Measurements from ENCODE around the gene EPHB3. TPM values are rescaled to one million over a fixed set of nuclear protein-coding genes. Genes with fewer than 3 reads are reported as not detected.

The EPHB3 gene
- total and polyA plus RNA-seq, 3 donors from 2014 or later, result 2.0 to 2.6 (median 2.3) TPM

DNA sequence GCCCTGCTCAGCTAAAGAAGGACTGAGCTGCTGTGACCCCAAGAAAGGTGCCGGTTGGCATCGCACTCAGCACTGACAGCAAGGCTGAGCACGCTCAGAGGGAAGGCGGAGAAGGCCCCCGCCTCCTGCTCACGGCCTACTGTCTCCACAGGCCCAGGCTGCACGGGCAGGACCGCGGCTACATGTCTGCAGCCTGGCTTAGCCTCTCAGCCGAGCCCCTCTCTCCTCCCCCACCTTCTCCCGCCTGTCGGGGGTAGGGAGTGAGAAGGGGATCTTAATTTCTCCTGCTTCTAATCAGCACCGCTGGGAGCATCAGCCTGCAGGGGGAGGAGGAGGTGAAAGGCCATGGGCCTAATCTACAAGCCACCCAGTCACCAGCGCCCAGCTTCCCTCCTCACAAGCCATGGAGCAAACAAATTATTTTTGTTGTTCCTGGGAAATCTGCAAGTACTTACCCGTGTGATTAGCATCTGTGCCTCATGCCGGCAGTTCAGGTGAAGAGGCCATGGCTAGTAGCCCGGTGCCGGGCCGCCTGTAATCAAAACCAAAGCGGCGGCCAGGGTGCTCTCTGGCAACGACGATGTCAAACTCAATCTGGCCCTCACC lies 68.1 kb downstream of the EPHB3 start:
- Histone ChIP-seq H3K36me3 (ENCODE audit: low read depth, missing control alignments) (no peaks in the 10 kb centered on the region), H3K4me3 (no peak overlapping the region), H3K4me1 (peaks cover 6% of the 10 kb centered on the region), H3K27ac (no peak overlapping the region), H3K27me3 (no peaks in the 10 kb centered on the region), H3K9me3 (no peaks in the 10 kb centered on the region)
- no peak for DNase-seq
- intact Hi-C loops (cut with DNase I; ENCODE audit: low total_unique reads), result no loop called here
- WGBS, 2 donors, result 76 to 83% methylated on average over 10 to 23 of the region's 23 CpGs
- TF ChIP-seq POLR2A (IDR thresholded peaks at IDR 0.05), result no peak
- TF ChIP-seq, protein P1, sequence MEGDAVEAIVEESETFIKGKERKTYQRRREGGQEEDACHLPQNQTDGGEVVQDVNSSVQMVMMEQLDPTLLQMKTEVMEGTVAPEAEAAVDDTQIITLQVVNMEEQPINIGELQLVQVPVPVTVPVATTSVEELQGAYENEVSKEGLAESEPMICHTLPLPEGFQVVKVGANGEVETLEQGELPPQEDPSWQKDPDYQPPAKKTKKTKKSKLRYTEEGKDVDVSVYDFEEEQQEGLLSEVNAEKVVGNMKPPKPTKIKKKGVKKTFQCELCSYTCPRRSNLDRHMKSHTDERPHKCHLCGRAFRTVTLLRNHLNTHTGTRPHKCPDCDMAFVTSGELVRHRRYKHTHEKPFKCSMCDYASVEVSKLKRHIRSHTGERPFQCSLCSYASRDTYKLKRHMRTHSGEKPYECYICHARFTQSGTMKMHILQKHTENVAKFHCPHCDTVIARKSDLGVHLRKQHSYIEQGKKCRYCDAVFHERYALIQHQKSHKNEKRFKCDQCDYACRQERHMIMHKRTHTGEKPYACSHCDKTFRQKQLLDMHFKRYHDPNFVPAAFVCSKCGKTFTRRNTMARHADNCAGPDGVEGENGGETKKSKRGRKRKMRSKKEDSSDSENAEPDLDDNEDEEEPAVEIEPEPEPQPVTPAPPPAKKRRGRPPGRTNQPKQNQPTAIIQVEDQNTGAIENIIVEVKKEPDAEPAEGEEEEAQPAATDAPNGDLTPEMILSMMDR (IDR thresholded peaks at IDR 0.05), result no peak

DNA sequence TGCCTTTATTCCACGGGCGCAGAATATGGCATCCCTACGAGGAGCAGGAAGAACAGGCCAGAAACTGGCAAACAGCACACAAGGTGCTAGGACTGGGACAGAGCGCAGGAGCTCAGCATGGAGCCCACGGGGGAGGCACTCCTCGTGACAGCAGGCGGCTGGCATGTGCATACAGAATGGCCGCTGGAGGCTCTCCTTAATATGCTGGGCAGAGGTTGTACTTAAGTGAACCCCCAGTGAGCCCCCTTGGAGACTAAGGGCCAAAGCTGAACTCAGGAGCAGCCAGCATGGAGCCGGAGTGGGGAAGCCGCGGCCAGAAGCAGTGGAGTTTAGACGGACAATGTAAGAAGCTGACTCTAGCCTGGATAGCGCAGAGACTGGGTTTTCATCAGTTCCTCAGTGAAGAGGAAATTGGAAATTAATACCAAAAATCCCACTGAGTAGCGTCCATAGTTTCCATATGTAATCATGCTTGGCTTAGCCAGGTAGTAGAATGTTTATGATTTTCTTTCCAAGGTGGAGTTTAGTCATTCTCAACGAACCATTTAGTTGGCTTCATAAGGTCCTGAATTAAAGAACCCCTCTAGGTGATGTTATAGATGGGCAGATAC lies 69.4 kb downstream of the EPHB3 start:
- intact Hi-C loops (cut with DNase I; ENCODE audit: low total_unique reads), result no loop called here

DNA sequence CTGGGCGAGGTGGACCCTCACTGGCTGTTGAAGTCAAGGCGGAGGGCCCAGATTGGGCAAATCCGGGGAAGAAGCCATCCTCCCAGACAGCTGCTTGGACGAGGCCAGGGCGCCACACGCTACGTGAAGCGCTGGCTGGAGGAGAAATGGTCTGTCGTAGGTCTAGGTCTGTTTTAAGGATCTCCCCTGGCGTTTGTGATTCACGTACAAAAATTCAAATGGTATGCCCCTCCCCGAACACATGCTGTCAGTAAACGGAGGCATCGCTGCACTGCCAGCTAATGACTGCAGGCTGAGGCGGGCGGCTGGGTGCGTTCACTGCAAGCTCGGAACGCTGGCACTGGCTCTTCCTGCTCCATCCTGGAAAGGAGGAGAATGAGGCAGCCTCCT lies 69.9 kb downstream of the EPHB3 start:
- no peak overlapping the region for H3K27ac ChIP-seq
- H3K27me3 ChIP-seq, result no peaks in the 10 kb centered on the region
- DNase-seq, result no peak
- WGBS, 2 donors, result 90 to 92% methylated on average over 18 to 19 of the region's 19 CpGs
- H3K4me3 ChIP-seq, result no peak overlapping the region
- TF ChIP-seq POLR2A (IDR thresholded peaks at IDR 0.05), result no peak
- TF ChIP-seq, protein P1 (IDR thresholded peaks at IDR 0.05), result no peak
- H3K36me3 ChIP-seq (ENCODE audit: low read depth, missing control alignments), result no peaks in the 10 kb centered on the region
- peaks cover 6% of the 10 kb centered on the region for H3K4me1 ChIP-seq
- intact Hi-C loops (cut with DNase I; ENCODE audit: low total_unique reads), result no loop called here
- H3K9me3 ChIP-seq, result no peaks in the 10 kb centered on the region

More for the DNA sequence above, 69.4 kb downstream of the EPHB3 start:
- H3K36me3 ChIP-seq (ENCODE audit: low read depth, missing control alignments), result no peaks in the 10 kb centered on the region
- H3K9me3 ChIP-seq, result no peaks in the 10 kb centered on the region
- H3K4me3 ChIP-seq, result no peak overlapping the region
- H3K27ac ChIP-seq, result no peak overlapping the region
- H3K4me1 ChIP-seq, result peaks cover 6% of the 10 kb centered on the region
- DNase-seq, result no peak
- TF ChIP-seq, protein P1 (IDR thresholded peaks at IDR 0.05), result no peak
- no peak for TF ChIP-seq POLR2A (IDR thresholded peaks at IDR 0.05)
- no peaks in the 10 kb centered on the region for H3K27me3 ChIP-seq
- WGBS, 2 donors, result 87 to 95% methylated on average over 15 of the region's 15 CpGs

Other genes starting within 250 kb of the EPHB3 start
- gene EIF4G1, start 247.2 kb upstream of the EPHB3 start, total RNA-seq, result 100 to 1,000 TPM; 295 TPM
- gene EIF4G1, start 247.2 kb upstream of the EPHB3 start, polyA plus RNA-seq (ENCODE audit: insufficient read depth, low read depth, low replicate concordance), result 255 TPM
- 10 to 100 TPM; 75.9 to 77.2 TPM for gene FAM131A, start 224.2 kb upstream of the EPHB3 start, total RNA-seq
- 28.1 TPM for gene FAM131A, start 224.2 kb upstream of the EPHB3 start, polyA plus RNA-seq (ENCODE audit: insufficient read depth, low read depth, low replicate concordance)
- gene CLCN2, start 200.2 kb upstream of the EPHB3 start, total RNA-seq, result 100 to 1,000 TPM in 1 of 2 donors, 10 to 100 TPM in 1; 98.2 to 118 TPM
- gene CLCN2, start 200.2 kb upstream of the EPHB3 start, polyA plus RNA-seq (ENCODE audit: insufficient read depth, low read depth, low replicate concordance), result 46.7 TPM
- 10 to 100 TPM; 65.0 to 76.4 TPM for gene POLR2H, start 200.1 kb upstream of the EPHB3 start, total RNA-seq
- 72.2 TPM for gene POLR2H, start 200.1 kb upstream of the EPHB3 start, polyA plus RNA-seq (ENCODE audit: insufficient read depth, low read depth, low replicate concordance)
- gene THPO, start 183.6 kb upstream of the EPHB3 start, total RNA-seq, result under 1 TPM; 0.71 to 0.93 TPM
- gene THPO, start 183.6 kb upstream of the EPHB3 start, polyA plus RNA-seq (ENCODE audit: insufficient read depth, low read depth, low replicate concordance), result 7.6 TPM
- 1 to 10 TPM; 3.5 to 4.3 TPM for gene CHRD, start 181.7 kb upstream of the EPHB3 start, total RNA-seq
- gene CHRD, start 181.7 kb upstream of the EPHB3 start, polyA plus RNA-seq (ENCODE audit: insufficient read depth, low read depth, low replicate concordance), result 4.3 TPM
- gene MAGEF1, start 150.3 kb downstream of the EPHB3 start, total RNA-seq, result 10 to 100 TPM; 22.8 to 33.5 TPM
- 25.1 TPM for gene MAGEF1, start 150.3 kb downstream of the EPHB3 start, polyA plus RNA-seq (ENCODE audit: insufficient read depth, low read depth, low replicate concordance)